ENCODE measurements around the gene MDN1.

DNA sequence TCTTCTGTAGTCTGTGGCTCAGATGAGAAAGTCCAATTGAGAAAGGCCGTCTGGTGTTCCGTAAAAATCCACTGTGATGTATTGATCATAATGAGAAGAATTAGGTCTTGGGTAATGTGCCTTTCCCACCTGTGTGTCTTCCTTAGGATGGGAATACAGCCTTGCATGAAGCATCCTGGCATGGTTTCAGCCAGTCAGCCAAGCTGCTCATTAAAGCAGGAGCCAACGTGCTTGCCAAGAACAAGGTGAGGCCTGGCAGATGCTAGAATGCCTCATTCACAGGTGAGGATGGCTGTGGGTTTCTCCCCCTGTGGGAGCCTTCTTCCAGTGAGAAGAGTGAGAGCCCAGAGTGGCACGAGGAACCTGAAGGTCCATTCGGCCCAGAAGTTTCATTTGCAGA is 213.7 kb downstream of the MDN1 start:
- TF ChIP-seq POLR2AphosphoS5 (IDR thresholded peaks at IDR 0.05; ENCODE audit: low read depth, low read length) (no peak), POLR2A (IDR thresholded peaks at IDR 0.05; ENCODE audit: low read depth, low read length) (no peak), TAF1 (IDR thresholded peaks at IDR 0.05; ENCODE audit: borderline replicate concordance, low read depth, low read length) (no peak)
